Fibroblast of lung (primary cell): ENCODE results near the gene DUS3L. TPM values are rescaled to one million over a fixed set of nuclear protein-coding genes. Genes with fewer than 3 reads are reported as not detected.

ENCODE experiments used
- DNase-seq, 2 donors: peaks; one replicate each; pipeline versions ENCODE4 v3.0.0 to v3.0.0-alpha.2; 2010; ENCODE audit warnings: low read depth in 2 of 2
- H2AFZ ChIP-seq: 2 replicates; pipeline ENCODE4 v1.5.1; 2012; ENCODE audit warnings: low read length, control low read depth, inconsistent platforms
- H3K27ac ChIP-seq: 2 replicates; pipeline ENCODE4 v1.5.1; 2011; ENCODE audit warnings: low read length, control low read depth; ENCODE audit not compliant: insufficient read depth
- H3K27me3 ChIP-seq: 2 replicates; pipeline ENCODE4 v1.5.1; 2011; ENCODE audit warnings: mild to moderate bottlenecking, low read length; ENCODE audit not compliant: control insufficient read depth, insufficient read depth
- H3K36me3 ChIP-seq: 2 replicates; pipeline ENCODE4 v1.5.1; 2011; ENCODE audit warnings: low read length; ENCODE audit not compliant: control insufficient read depth, insufficient read depth
- H3K4me1 ChIP-seq: 2 replicates; pipeline ENCODE4 v1.5.1; 2011; ENCODE audit warnings: low read length; ENCODE audit not compliant: control insufficient read depth, insufficient read depth; ENCODE audit errors: extremely low read depth
- H3K4me2 ChIP-seq: 2 replicates; pipeline ENCODE4 v1.5.1; 2011; ENCODE audit warnings: low read length, control low read depth; ENCODE audit not compliant: insufficient read depth; ENCODE audit errors: extremely low read depth
- H3K4me3 ChIP-seq, 4 experiments: fragments of 200-600 bp in 1 of 4; sonication (generic) in 1 of 4; replicated peaks in 1 of 4; 2 replicates each; pipeline ENCODE4 v1.5.1; 2011 to 2016; ENCODE audit warnings: low read length in 4 of 4, low read depth in 3 of 4, mild to moderate bottlenecking in 3 of 4, control low read depth in 2 of 4, inconsistent platforms in 1 of 4, mixed read lengths in 1 of 4; ENCODE audit not compliant: insufficient read depth in 1 of 4; ENCODE audit errors: control extremely low read depth in 1 of 4
- H3K79me2 ChIP-seq: 2 replicates; pipeline ENCODE4 v1.5.1; 2012; ENCODE audit warnings: mild to moderate bottlenecking, low read length, inconsistent platforms; ENCODE audit not compliant: control insufficient read depth, insufficient read depth
- H3K9ac ChIP-seq: 2 replicates; pipeline ENCODE4 v1.5.1; 2011; ENCODE audit warnings: mild to moderate bottlenecking, low read length, control low read depth; ENCODE audit not compliant: insufficient read depth
- H3K9me3 ChIP-seq: 2 replicates; pipeline ENCODE4 v1.5.1; 2012; ENCODE audit warnings: low read depth, low read length; ENCODE audit not compliant: control insufficient read depth, insufficient read depth
- H4K20me1 ChIP-seq: 2 replicates; pipeline ENCODE4 v1.5.1; 2011; ENCODE audit warnings: low read length; ENCODE audit not compliant: control insufficient read depth, insufficient read depth; ENCODE audit errors: extremely low read depth
- EZH2 ChIP-seq: IDR thresholded peaks from 2 replicates; pipeline ENCODE4 v1.5.1; 2012; ENCODE audit warnings: low read length, control low read depth, mild to moderate bottlenecking; ENCODE audit errors: missing control alignments
- polyA plus RNA-seq, 2 donors: library from polyadenylated mRNA; depleted of rRNA in 1 of 2; stranded (reverse) in 1 of 2; unstranded in 1 of 2; fragments of >200 nt; gene quantifications; 2 replicates each; pipeline ENCODE4 v1.2.1, GENCODE V29; 2011 to 2012; ENCODE audit warnings: missing spikeins in 1 of 2
- total RNA-seq: library from RNA; depleted of rRNA; stranded (reverse); fragments of >200 nt; gene quantifications from 2 replicates; pipeline ENCODE4 v1.2.1, GENCODE V29; 2014
- TF ChIP-seq, protein P1 (sequence below), 2 donors: IDR thresholded peaks in 1 of 2; conservative IDR thresholded peaks in 1 of 2; 1 replicate in 1 of 2; 2 replicates in 1 of 2; pipeline ENCODE4 v1.5.1; 2011 to 2012; ENCODE audit warnings: low read length in 2 of 2, control low read depth in 1 of 2, inconsistent platforms in 1 of 2, low read depth in 1 of 2, mild to moderate bottlenecking in 1 of 2

The DUS3L gene
- total and polyA plus RNA-seq, 2 donors (not counting 1 experiment from before 2014, with no cell fraction given) = 8.8 to 18.7 TPM

GRCh38 chr19:5809469-5809868, 18.5 kb upstream of the DUS3L start:
- Histone ChIP-seq H3K27me3 (peaks cover 13% of the 10 kb centered on the region), H3K27ac (no peak overlapping the region), H3K4me1 (no peaks in the 10 kb centered on the region), H3K9ac (no peak overlapping the region), H3K36me3 (no peaks in the 10 kb centered on the region), H3K4me2 (no peak overlapping the region), H2AFZ (no peak overlapping the region), H3K4me3 (no peak overlapping the region), H3K9me3 (no peaks in the 10 kb centered on the region), H3K79me2 (no peaks in the 10 kb centered on the region), H4K20me1 (no peaks in the 10 kb centered on the region)
- no peak for DNase-seq
- TF ChIP-seq, protein P1, sequence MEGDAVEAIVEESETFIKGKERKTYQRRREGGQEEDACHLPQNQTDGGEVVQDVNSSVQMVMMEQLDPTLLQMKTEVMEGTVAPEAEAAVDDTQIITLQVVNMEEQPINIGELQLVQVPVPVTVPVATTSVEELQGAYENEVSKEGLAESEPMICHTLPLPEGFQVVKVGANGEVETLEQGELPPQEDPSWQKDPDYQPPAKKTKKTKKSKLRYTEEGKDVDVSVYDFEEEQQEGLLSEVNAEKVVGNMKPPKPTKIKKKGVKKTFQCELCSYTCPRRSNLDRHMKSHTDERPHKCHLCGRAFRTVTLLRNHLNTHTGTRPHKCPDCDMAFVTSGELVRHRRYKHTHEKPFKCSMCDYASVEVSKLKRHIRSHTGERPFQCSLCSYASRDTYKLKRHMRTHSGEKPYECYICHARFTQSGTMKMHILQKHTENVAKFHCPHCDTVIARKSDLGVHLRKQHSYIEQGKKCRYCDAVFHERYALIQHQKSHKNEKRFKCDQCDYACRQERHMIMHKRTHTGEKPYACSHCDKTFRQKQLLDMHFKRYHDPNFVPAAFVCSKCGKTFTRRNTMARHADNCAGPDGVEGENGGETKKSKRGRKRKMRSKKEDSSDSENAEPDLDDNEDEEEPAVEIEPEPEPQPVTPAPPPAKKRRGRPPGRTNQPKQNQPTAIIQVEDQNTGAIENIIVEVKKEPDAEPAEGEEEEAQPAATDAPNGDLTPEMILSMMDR (conservative IDR thresholded peaks at IDR 0.05 in 1 of 2, IDR thresholded peaks at IDR 0.05 in 1 of 2; ENCODE audit: low read depth in 1 of 2, low read length in 2 of 2) = no peak
- no peak for TF ChIP-seq EZH2

DNA sequence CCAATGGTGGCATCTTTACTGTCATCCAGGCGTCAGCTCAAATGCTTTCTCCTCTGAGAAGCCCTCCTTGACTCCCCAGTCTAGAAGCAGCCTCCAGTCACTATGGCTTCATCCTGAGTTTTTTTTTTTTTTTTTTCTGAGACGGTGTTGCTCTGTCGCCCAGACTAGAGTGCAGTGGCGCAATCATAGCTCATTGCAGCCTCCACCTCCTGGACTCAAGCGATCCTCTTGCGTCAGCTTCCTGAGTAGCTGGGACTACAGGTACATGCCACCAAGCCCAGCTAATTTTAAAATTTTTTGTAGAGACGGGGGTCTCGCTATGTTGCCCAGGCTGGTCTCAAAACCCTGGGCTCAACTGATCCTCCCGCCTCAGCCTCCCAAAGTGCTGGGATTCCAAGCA, 18.1 kb upstream of the DUS3L start:
- no peaks in the 10 kb centered on the region for H4K20me1 ChIP-seq
- no peaks in the 10 kb centered on the region for H3K9me3 ChIP-seq
- no peaks in the 10 kb centered on the region for H3K79me2 ChIP-seq
- DNase-seq = no peak
- H3K4me3 ChIP-seq = no peak overlapping the region
- no peak overlapping the region for H2AFZ ChIP-seq
- H3K4me1 ChIP-seq = no peaks in the 10 kb centered on the region
- H3K27me3 ChIP-seq = peaks cover 12% of the 10 kb centered on the region
- H3K27ac ChIP-seq = no peak overlapping the region
- TF ChIP-seq EZH2 = no peak
- TF ChIP-seq, protein P1 (conservative IDR thresholded peaks at IDR 0.05 in 1 of 2, IDR thresholded peaks at IDR 0.05 in 1 of 2; ENCODE audit: low read depth in 1 of 2, low read length in 2 of 2) = no peak
- no peak overlapping the region for H3K9ac ChIP-seq
- H3K4me2 ChIP-seq = no peak overlapping the region
- no peaks in the 10 kb centered on the region for H3K36me3 ChIP-seq

- H2AFZ ChIP-seq = no peak overlapping the region
- no peaks in the 10 kb centered on the region for H3K36me3 ChIP-seq
- H3K4me2 ChIP-seq = no peak overlapping the region
- H3K9ac ChIP-seq = no peak overlapping the region
- no peaks in the 10 kb centered on the region for H3K79me2 ChIP-seq
- H3K4me3 ChIP-seq = no peak overlapping the region
- no peak overlapping the region for H3K27ac ChIP-seq
- no peak for TF ChIP-seq EZH2
- TF ChIP-seq, protein P1 (conservative IDR thresholded peaks at IDR 0.05 in 1 of 2, IDR thresholded peaks at IDR 0.05 in 1 of 2; ENCODE audit: low read depth in 1 of 2, low read length in 2 of 2) = no peak
- H3K9me3 ChIP-seq = no peaks in the 10 kb centered on the region
- H4K20me1 ChIP-seq = no peaks in the 10 kb centered on the region
- peaks cover 12% of the 10 kb centered on the region for H3K27me3 ChIP-seq
- no peak for DNase-seq
- H3K4me1 ChIP-seq = peaks cover 4% of the 10 kb centered on the region
Observed at GRCh38 chr19:5808120-5808816, 17.3 kb upstream of the DUS3L start.
